GM12892 (cell line): Measurements from ENCODE around the gene TMEM154.

Source experiments
- POLR2A ChIP-seq: IDR thresholded peaks from 2 replicates; pipeline ENCODE4 v1.6.1; 2011; ENCODE audit warnings: low read depth, low read length, control low read depth
- TAF1 ChIP-seq: IDR thresholded peaks from 2 replicates; pipeline ENCODE4 v1.6.1; 2011; ENCODE audit warnings: low read depth, mild to moderate bottlenecking, control low read depth, low read length, borderline replicate concordance

DNA sequence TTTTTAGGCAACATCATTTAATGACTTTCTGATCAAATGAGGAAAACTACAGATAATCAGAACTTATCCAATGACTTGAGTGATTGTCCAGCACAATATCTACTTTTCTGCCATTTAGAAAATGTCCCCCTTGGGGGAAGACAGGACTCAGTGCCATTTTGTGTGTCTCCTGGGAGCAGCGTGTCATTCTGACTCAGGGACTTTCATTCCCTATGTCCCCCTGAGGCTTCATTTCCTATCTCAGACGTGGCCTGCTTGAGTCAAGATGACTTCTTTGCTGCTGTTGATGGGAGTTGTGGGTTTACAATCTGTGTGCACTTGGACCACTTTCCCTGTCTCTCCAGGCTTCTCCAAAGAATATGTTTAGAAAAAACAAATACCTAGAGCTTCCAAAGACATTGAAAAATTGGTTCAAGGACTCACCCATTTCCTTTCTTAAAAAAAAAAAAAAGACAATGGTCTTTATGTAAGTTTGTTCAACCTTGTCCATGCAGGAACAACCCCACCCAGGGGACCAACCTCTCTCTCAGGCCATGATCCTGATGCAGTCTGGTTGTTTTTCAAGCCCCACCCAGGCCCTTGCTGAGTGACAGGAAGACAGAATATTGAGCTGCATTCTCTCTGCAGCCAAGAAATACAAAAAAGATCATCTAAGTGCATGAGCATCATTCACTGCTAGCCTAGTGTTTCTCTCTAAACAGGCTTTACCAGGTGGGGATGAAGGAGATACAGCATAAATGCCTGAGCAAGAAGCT, 34.3 kb upstream of the TMEM154 start:
- TF ChIP-seq TAF1 (no peak), POLR2A (no peak)
